ENCODE measurements around the gene RTN4R.

Gene RTN4R

GRCh38 chr22:20239676-20240446, 28.3 kb downstream of the RTN4R start:
- DNase-seq, result no peak

GRCh38 chr22:20238901-20239675, 29.0 kb downstream of the RTN4R start:
- no peak for DNase-seq

GRCh38 chr22:20238536-20238900, 29.6 kb downstream of the RTN4R start:
- DNase-seq, result no peak

GRCh38 chr22:20237480-20238440, 30.4 kb downstream of the RTN4R start:
- no peak for DNase-seq

- DNase-seq, result no peak
Measured at GRCh38 chr22:20236052-20236717, 31.9 kb downstream of the RTN4R start.

GRCh38 chr22:20235389-20235991, 32.6 kb downstream of the RTN4R start:
- no peak for DNase-seq

GRCh38 chr22:20234760-20235388, 33.2 kb downstream of the RTN4R start:
- no peak for DNase-seq

- no peak for DNase-seq
Measured at GRCh38 chr22:20234314-20234682, 33.8 kb downstream of the RTN4R start.

GRCh38 chr22:20233351-20234313, 34.5 kb downstream of the RTN4R start:
- DNase-seq, result no peak

- DNase-seq, result no peak
Measured at GRCh38 chr22:20232781-20233180, 35.3 kb downstream of the RTN4R start.

GRCh38 chr22:20232237-20232598, 35.9 kb downstream of the RTN4R start:
- DNase-seq, result no peak

- no peak for DNase-seq
Measured at GRCh38 chr22:20231514-20232236, 36.4 kb downstream of the RTN4R start.

- DNase-seq, result no peak
Measured at GRCh38 chr22:20230777-20231420, 37.2 kb downstream of the RTN4R start.

GRCh38 chr22:20229916-20230775, 38.0 kb downstream of the RTN4R start:
- no peak for DNase-seq

GRCh38 chr22:20228939-20229272, 39.2 kb downstream of the RTN4R start:
- no peak for DNase-seq

GRCh38 chr22:20228055-20228938, 39.8 kb downstream of the RTN4R start:
- DNase-seq, result no peak

- no peak for DNase-seq
Measured at GRCh38 chr22:20227363-20227762, 40.8 kb downstream of the RTN4R start.
